T-helper 9 cell (primary cell): ENCODE results near the gene PCYT2.
A peak's percentile ranks its signal among the peaks of the same experiment; 100 is the strongest.
"Not testable (repeated sequence)": the region's sequence is repeated elsewhere in the genome, so short reads cannot be mapped to it uniquely, and the experiment has no call there.

Source experiments
- DNase-seq: peaks from one replicate; pipeline ENCODE4 v3.0.0-alpha.2; 2020
- total RNA-seq, 2 donors: gene quantifications; one replicate each; lab custom pipeline; 2026; lab: John Stamatoyannopoulos, UW

The PCYT2 gene
- total RNA-seq = 31.1 to 64.8 reads per million in 2 donors

- peak; percentile 92 for DNase-seq
Observed at GRCh38 chr17:81911277-81911961, at the start of gene PCYT2. Gene PCYT2 (minus strand): TSS chr17:81911399. CDS start chr17:81911355, 44 bp downstream.

GRCh38 chr17:81960130-81960958 is 49.1 kb upstream of the PCYT2 start:
- no peak for DNase-seq

GRCh38 chr17:81959362-81960129 is 48.3 kb upstream of the PCYT2 start:
- peak; percentile 86 for DNase-seq

- no peak for DNase-seq
Observed at GRCh38 chr17:81958633-81959342, 47.6 kb upstream of the PCYT2 start.

- DNase-seq = no peak
Observed at GRCh38 chr17:81957691-81958432, 46.7 kb upstream of the PCYT2 start.

- DNase-seq = no peak
Observed at GRCh38 chr17:81956607-81957589, 45.7 kb upstream of the PCYT2 start.

GRCh38 chr17:81955756-81956544 is 44.8 kb upstream of the PCYT2 start:
- no peak for DNase-seq

- DNase-seq = no peak
Observed at GRCh38 chr17:81955058-81955681, 44.0 kb upstream of the PCYT2 start.

GRCh38 chr17:81954131-81955057 is 43.2 kb upstream of the PCYT2 start:
- DNase-seq = no peak

- DNase-seq = not testable (repeated sequence)
Observed at GRCh38 chr17:81953443-81953842, 42.2 kb upstream of the PCYT2 start.

GRCh38 chr17:81952792-81953228 is 41.6 kb upstream of the PCYT2 start:
- DNase-seq = no peak

- DNase-seq = no peak
Observed at GRCh38 chr17:81951785-81952684, 40.8 kb upstream of the PCYT2 start.

GRCh38 chr17:81950501-81950900 is 39.3 kb upstream of the PCYT2 start:
- DNase-seq = no peak

- no peak for DNase-seq
Observed at GRCh38 chr17:81948635-81949378, 37.6 kb upstream of the PCYT2 start.

GRCh38 chr17:81947189-81947588 is 36.0 kb upstream of the PCYT2 start, which contains the start of gene MYADML2:
Gene MYADML2 (minus strand): TSS chr17:81947233. CDS start chr17:81941741, 5,492 bp downstream.
- DNase-seq = no peak

- no peak for DNase-seq
Observed at GRCh38 chr17:81944858-81945257, 33.7 kb upstream of the PCYT2 start.
